Endothelial cell of umbilical vein (primary cell): Measurements from ENCODE around the gene KYNU. TPM values are rescaled to one million over a fixed set of nuclear protein-coding genes. Genes with fewer than 3 reads are reported as not detected.

Source experiments
- BruUV-seq: library from RNA; stranded (reverse); fragments of 400-500 nt; replicated peaks from 2 replicates; lab custom pipeline; 2021; lab: Mats Ljungman, UMichigan
- CTCF ChIA-PET: fragments of 300-600, 350-600 bp; sonication (Branson Sonifier 250); formaldehyde crosslinking; loops from one replicate; lab custom pipeline; 2021; ENCODE audit warnings: antibody characterized with exemption, inconsistent platforms; lab: Charles Lee
- POLR2A ChIA-PET: fragments of 300-600, 350-600 bp; sonication (Branson Sonifier 250); formaldehyde crosslinking; loops from one replicate; lab custom pipeline; 2021; ENCODE audit warnings: antibody characterized with exemption, inconsistent platforms; lab: Charles Lee
- DNase-seq: peaks from one replicate; pipeline ENCODE4 v3.0.0-alpha.2; 2011; ENCODE audit warnings: low read depth, low spot score
- FAIRE-seq: peaks from 2 replicates; lab custom pipeline; 2011; peaks lifted over from hg19 to GRCh38; lab: Jason Lieb, UNC
- H2AFZ ChIP-seq: 2 replicates; pipeline ENCODE4 v1.6.0; 2012; ENCODE audit warnings: low read depth, low read length, control low read depth, inconsistent platforms
- H3K27ac ChIP-seq: 2 replicates; pipeline ENCODE4 v1.5.1; 2011; ENCODE audit warnings: low read depth, mild to moderate bottlenecking, control low read depth, low read length, moderate library complexity; ENCODE audit not compliant: insufficient read depth
- H3K27me3 ChIP-seq, 2 experiments: 2 replicates each; pipeline versions ENCODE4 v1.6.0 to v1.6.1; 2011; ENCODE audit warnings: low read length in 2 of 2, mixed read lengths in 1 of 2; ENCODE audit not compliant: control insufficient read depth in 2 of 2, insufficient read depth in 2 of 2
- H3K36me3 ChIP-seq, 2 experiments: 2 replicates in 1 of 2; 3 replicates in 1 of 2; pipeline ENCODE4 v1.5.1; 2011; ENCODE audit warnings: low read length in 2 of 2, mild to moderate bottlenecking in 1 of 2, moderate library complexity in 1 of 2; ENCODE audit not compliant: control insufficient read depth in 2 of 2, insufficient read depth in 2 of 2; ENCODE audit errors: extremely low read depth in 1 of 2
- H3K4me1 ChIP-seq: 3 replicates; pipeline ENCODE4 v1.5.1; 2011; ENCODE audit warnings: mild to moderate bottlenecking, low read length; ENCODE audit not compliant: control insufficient read depth, insufficient read depth; ENCODE audit errors: extremely low read depth
- H3K4me2 ChIP-seq: 2 replicates; pipeline ENCODE4 v1.6.1; 2011; ENCODE audit warnings: low read length, control low read depth, mixed read lengths; ENCODE audit not compliant: insufficient read depth
- H3K4me3 ChIP-seq, 3 experiments: fragments of 200-600 bp in 1 of 3; sonication (generic), shearing (Covaris generic) in 1 of 3; replicated peaks in 1 of 3; 2 replicates each; pipeline ENCODE4 v1.5.1; 2011 to 2016; ENCODE audit warnings: control low read depth in 3 of 3, low read length in 3 of 3, mild to moderate bottlenecking in 2 of 3, inconsistent platforms in 1 of 3, low read depth in 1 of 3, moderate library complexity in 1 of 3; ENCODE audit not compliant: insufficient read depth in 1 of 3
- H3K79me2 ChIP-seq: 2 replicates; pipeline ENCODE4 v1.6.0; 2012; ENCODE audit warnings: low read length, inconsistent platforms; ENCODE audit not compliant: control insufficient read depth, insufficient read depth
- H3K9ac ChIP-seq: replicated peaks from 2 replicates; pipeline ENCODE3; 2011; ENCODE audit warnings: low read length, control low read depth; ENCODE audit not compliant: insufficient read depth; ENCODE audit errors: extremely low read depth
- H3K9me1 ChIP-seq: replicated peaks from 3 replicates; pipeline ENCODE4 v1.6.0; 2011; ENCODE audit warnings: mild to moderate bottlenecking, low read length; ENCODE audit not compliant: control insufficient read depth, insufficient read depth; ENCODE audit errors: extremely low read depth
- H3K9me3 ChIP-seq: replicated peaks from 2 replicates; pipeline ENCODE4 v1.5.1; 2012; ENCODE audit warnings: low read length, inconsistent platforms; ENCODE audit not compliant: control insufficient read depth, insufficient read depth
- H4K20me1 ChIP-seq: replicated peaks from 2 replicates; pipeline ENCODE3; 2011; ENCODE audit warnings: mild to moderate bottlenecking, low read length; ENCODE audit not compliant: control insufficient read depth, insufficient read depth; ENCODE audit errors: extremely low read depth
- FOS ChIP-seq: IDR thresholded peaks from 2 replicates; pipeline ENCODE4 v1.6.1; 2011; ENCODE audit warnings: mild to moderate bottlenecking, low read length, moderate library complexity, borderline replicate concordance; ENCODE audit not compliant: insufficient read depth
- GATA2 ChIP-seq: IDR thresholded peaks from 2 replicates; pipeline ENCODE4 v1.7.0; 2011; ENCODE audit warnings: low read depth, mild to moderate bottlenecking, moderate library complexity, mixed read lengths, low read length; ENCODE audit not compliant: insufficient read length, insufficient read depth
- JUN ChIP-seq: IDR thresholded peaks from 2 replicates; pipeline ENCODE4 v1.6.1; 2011; ENCODE audit warnings: borderline replicate concordance, low read depth; ENCODE audit not compliant: insufficient read length, insufficient read depth
- POLR2A ChIP-seq: IDR thresholded peaks from 2 replicates; pipeline ENCODE4 v1.6.1; 2012; ENCODE audit warnings: low read depth, mild to moderate bottlenecking, control low read depth, low read length
- POLR2AphosphoS5 ChIP-seq: IDR thresholded peaks from 2 replicates; pipeline ENCODE4 v1.6.1; 2012; ENCODE audit warnings: low read depth, mild to moderate bottlenecking, control low read depth, low read length, moderate library complexity; ENCODE audit not compliant: insufficient read depth
- dilution Hi-C: fragments of 300-500 bp; cut with MboI; formaldehyde crosslinking; loops from one replicate; pipeline ENCODE4 v1.15.0; 2019; ENCODE audit warnings: low sequenced_read_pairs; ENCODE audit not compliant: extremely low pct_ligation_motif_present
- intact Hi-C: fragments of 100-400 bp; cut with micrococcal nuclease; formaldehyde crosslinking; loops from one replicate; pipeline ENCODE4 v1.10.0; 2022
- polyA plus RNA-seq, 4 experiments: library from polyadenylated mRNA; depleted of rRNA in 3 of 4; stranded (reverse) in 3 of 4; unstranded in 1 of 4; fragments of >200 nt; gene quantifications; 2 replicates each; pipeline versions ENCODE4 v1.2.1 to v1.2.3, GENCODE V29; 2011 to 2012; ENCODE audit warnings: missing spikeins in 1 of 4
- total RNA-seq: library from RNA; stranded (reverse); gene quantifications from 2 replicates; pipeline ENCODE4 v1.2.3, GENCODE V29; 2021
- TF ChIP-seq, protein P1 (sequence below): IDR thresholded peaks from 2 replicates; pipeline ENCODE4 v1.6.1; 2011; ENCODE audit not compliant: insufficient read depth, insufficient read length
- TF ChIP-seq, protein P2 (sequence below), 2 donors: IDR thresholded peaks; 1 replicate in 1 of 2; 2 replicates in 1 of 2; pipeline ENCODE4 v1.5.1; 2011; ENCODE audit warnings: low read length in 2 of 2, mild to moderate bottlenecking in 2 of 2, moderate library complexity in 2 of 2, control low read depth in 1 of 2, inconsistent platforms in 1 of 2, low read depth in 1 of 2; ENCODE audit not compliant: insufficient read depth in 1 of 2; ENCODE audit errors: extremely low read depth in 1 of 2

The KYNU gene
- total and polyA plus RNA-seq, 2 donors (not counting 3 experiments of a cell fraction or from before 2014, with no cell fraction given), result 0.04 TPM; not detected in 1

DNA sequence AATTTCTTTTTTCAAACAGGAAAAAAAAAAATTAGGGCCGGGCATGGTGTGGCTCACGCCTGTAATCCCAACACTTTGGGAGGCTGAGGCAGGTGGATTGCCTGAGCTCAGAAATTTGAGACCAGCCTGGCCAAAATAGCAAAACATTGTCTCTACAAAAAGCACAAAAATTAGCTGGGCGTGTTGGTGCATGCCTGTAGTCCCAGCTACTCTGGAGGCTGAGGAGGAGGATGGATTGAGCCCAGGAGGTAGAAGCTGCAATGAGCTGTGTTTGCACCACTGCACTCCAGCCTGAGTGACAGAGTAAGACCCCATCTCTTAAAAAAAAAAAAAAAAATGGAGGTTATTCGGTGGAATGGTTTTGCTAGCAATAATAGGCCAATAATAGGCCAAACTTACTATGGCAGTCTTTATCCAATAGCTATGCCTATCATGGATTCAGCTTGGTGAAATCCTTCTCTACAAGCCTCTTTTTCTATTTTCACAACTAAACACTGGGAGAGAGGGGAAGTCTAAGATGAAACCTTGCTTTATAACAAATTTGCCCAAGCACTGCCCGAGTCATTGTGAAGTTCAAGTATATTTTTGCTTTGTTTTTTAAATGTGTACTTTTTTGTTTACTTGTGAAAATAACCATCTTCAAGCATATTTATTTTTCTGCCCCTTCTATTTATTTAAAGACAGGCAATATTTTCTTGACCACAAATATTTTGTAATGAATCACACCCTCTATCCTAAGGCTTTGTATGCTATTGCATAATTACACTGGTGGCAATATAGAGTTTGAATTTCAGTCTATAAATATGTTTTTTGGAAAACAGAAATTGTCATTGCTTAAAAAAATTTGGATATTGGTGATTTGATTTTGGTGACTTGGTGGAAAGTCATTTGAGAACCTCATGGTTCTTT lies 20.0 kb upstream of the KYNU start:
- no peak overlapping the region for H3K4me3 ChIP-seq
- H2AFZ ChIP-seq, result no peak overlapping the region
- ChIA-PET CTCF (no interaction called here), POLR2A (no interaction called here)
- no peaks in the 10 kb centered on the region for H4K20me1 ChIP-seq
- TF ChIP-seq, protein P1, sequence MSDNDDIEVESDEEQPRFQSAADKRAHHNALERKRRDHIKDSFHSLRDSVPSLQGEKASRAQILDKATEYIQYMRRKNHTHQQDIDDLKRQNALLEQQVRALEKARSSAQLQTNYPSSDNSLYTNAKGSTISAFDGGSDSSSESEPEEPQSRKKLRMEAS, result no peak
- DNase-seq (no peak), FAIRE-seq (no peak)
- no TSS peak for BruUV-seq
- no peak overlapping the region for H3K4me2 ChIP-seq
- no peaks in the 10 kb centered on the region for H3K79me2 ChIP-seq
- intact Hi-C loops (no loop called here), dilution Hi-C loops (no loop called here)
- H3K9me3 ChIP-seq, result no peaks in the 10 kb centered on the region
- peaks cover 0 to 1% of the 10 kb centered on the region in 2 experiments for H3K27me3 ChIP-seq
- no peaks in the 10 kb centered on the region for H3K36me3 ChIP-seq
- H3K4me1 ChIP-seq, result no peaks in the 10 kb centered on the region
- no peak overlapping the region for H3K27ac ChIP-seq
- no peaks in the 10 kb centered on the region for H3K9me1 ChIP-seq
- H3K9ac ChIP-seq, result no peak overlapping the region

DNA sequence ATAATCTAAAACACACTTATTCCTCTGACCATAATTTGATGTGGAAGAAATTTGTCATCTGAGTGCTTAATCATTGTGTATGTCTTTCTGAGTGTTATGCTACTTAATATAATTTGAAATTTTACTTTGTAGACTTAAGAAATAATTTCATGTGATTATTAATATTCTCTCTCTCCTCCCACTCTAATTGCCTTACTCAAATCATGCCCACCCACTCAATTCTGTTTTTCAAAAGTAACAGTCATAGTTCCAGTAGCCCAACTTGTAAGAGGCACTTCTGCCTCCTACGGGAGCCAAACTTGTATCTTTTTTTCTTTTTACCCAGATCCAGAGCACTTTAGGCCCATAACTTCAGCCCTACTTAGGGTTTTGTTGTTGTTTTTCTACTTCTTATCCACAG lies 18.5 kb upstream of the KYNU start:
- intact Hi-C loops, result no loop called here
- no TSS peak for BruUV-seq
- H4K20me1 ChIP-seq, result no peaks in the 10 kb centered on the region
- no peak overlapping the region for H3K4me3 ChIP-seq
- POLR2A ChIA-PET, result no interaction called here
- H3K27me3 ChIP-seq, result peaks cover 0 to 1% of the 10 kb centered on the region in 2 experiments
- no peak overlapping the region for H3K9ac ChIP-seq
- H3K9me1 ChIP-seq, result no peaks in the 10 kb centered on the region
- no peaks in the 10 kb centered on the region for H3K9me3 ChIP-seq
- no peaks in the 10 kb centered on the region for H3K79me2 ChIP-seq
- TF ChIP-seq POLR2AphosphoS5, result no peak
- TF ChIP-seq FOS, result no peak
- TF ChIP-seq GATA2, result no peak
- TF ChIP-seq, protein P1, result no peak
- no peak for TF ChIP-seq POLR2A
- TF ChIP-seq JUN, result no peak
- TF ChIP-seq, protein P2, sequence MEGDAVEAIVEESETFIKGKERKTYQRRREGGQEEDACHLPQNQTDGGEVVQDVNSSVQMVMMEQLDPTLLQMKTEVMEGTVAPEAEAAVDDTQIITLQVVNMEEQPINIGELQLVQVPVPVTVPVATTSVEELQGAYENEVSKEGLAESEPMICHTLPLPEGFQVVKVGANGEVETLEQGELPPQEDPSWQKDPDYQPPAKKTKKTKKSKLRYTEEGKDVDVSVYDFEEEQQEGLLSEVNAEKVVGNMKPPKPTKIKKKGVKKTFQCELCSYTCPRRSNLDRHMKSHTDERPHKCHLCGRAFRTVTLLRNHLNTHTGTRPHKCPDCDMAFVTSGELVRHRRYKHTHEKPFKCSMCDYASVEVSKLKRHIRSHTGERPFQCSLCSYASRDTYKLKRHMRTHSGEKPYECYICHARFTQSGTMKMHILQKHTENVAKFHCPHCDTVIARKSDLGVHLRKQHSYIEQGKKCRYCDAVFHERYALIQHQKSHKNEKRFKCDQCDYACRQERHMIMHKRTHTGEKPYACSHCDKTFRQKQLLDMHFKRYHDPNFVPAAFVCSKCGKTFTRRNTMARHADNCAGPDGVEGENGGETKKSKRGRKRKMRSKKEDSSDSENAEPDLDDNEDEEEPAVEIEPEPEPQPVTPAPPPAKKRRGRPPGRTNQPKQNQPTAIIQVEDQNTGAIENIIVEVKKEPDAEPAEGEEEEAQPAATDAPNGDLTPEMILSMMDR (IDR thresholded peaks at IDR 0.05; ENCODE audit: extremely low read depth in 1 of 2, insufficient read depth in 1 of 2, low read depth in 1 of 2, low read length in 2 of 2), result no peak
- H3K36me3 ChIP-seq, result no peaks in the 10 kb centered on the region
- no peak overlapping the region for H3K4me2 ChIP-seq
- no peaks in the 10 kb centered on the region for H3K4me1 ChIP-seq
- dilution Hi-C loops, result no loop called here
- CTCF ChIA-PET, result interaction anchor here (0.8 kb wide), 1 partner anchor 15 kb away, joined by 4 read pairs; no protein-coding TSS in a partner anchor
- FAIRE-seq (no peak), DNase-seq (no peak)
- H3K27ac ChIP-seq, result no peak overlapping the region
- H2AFZ ChIP-seq, result no peak overlapping the region
